ENCODE data around the gene ARPC1B.
"Not testable (repeated sequence)": the region's sequence is repeated elsewhere in the genome, so short reads cannot be mapped to it uniquely, and the experiment has no call there.

The ARPC1B gene

GRCh38 chr7:99374111-99375064, at the start of gene ARPC1B:
Gene ARPC1B, plus strand, starts transcription at chr7:99374730. Its CDS starts 10,985 bp downstream, at chr7:99385715.
- no peak for FAIRE-seq

GRCh38 chr7:99325001-99325493, 49.5 kb upstream of the ARPC1B start:
- FAIRE-seq = no peak

DNA sequence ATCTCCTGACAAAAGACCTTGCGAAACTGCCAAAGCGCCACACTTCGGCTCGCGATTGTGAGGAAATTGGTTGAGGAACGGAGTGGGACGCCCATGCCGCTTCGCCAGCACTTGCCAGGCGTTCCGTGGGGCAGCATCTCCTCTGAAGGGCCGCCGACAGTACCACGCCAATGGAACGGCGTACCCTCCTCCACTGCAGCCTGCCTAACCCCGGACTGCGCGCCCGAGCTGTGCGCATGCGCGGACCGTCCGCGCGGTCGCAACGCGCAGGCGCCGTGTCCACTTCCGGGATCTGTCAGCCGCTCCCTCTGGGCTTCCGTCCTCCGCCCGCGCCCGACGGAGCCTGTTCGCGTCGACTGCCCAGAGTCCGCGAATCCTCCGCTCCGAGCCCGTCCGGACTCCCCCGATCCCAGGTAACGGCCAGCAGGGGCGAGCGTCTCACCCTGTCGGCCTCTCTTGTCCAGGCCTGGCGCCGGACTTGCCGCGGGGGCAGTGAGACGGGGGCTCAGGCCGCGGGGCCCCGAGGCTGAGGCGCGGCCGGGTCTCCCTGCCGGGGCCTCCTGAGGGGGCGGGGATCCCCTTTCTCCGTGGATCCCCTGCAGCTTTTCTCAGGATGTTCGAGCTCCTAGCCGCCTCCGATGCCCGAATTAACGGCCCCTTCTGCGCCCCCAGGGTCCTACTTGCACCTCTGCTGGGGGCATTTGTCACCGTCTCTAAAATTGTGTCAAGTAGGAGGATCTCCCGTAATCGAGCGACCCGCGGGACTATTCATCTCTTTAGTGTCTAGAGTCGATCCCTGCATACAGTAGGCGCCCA, 48.7 kb upstream of the ARPC1B start, which contains the start of gene ARPC1A:
Gene ARPC1A, plus strand, starts transcription at position 307 of the 816 bp plus-strand sequence. CDS start 7,456 bp downstream, outside the sequence.
- FAIRE-seq = no peak

GRCh38 chr7:99326408-99326782, 48.1 kb upstream of the ARPC1B start:
- no peak for FAIRE-seq

- FAIRE-seq = not testable (repeated sequence)
Measured at GRCh38 chr7:99330314-99330961, 44.1 kb upstream of the ARPC1B start.

- no peak for FAIRE-seq
Measured at GRCh38 chr7:99331002-99331401, 43.5 kb upstream of the ARPC1B start.

GRCh38 chr7:99339595-99339994, 34.9 kb upstream of the ARPC1B start:
- FAIRE-seq = no peak

- no peak for FAIRE-seq
Measured at GRCh38 chr7:99340659-99341058, 33.9 kb upstream of the ARPC1B start.

GRCh38 chr7:99344061-99344647, 30.4 kb upstream of the ARPC1B start:
- FAIRE-seq = no peak

DNA sequence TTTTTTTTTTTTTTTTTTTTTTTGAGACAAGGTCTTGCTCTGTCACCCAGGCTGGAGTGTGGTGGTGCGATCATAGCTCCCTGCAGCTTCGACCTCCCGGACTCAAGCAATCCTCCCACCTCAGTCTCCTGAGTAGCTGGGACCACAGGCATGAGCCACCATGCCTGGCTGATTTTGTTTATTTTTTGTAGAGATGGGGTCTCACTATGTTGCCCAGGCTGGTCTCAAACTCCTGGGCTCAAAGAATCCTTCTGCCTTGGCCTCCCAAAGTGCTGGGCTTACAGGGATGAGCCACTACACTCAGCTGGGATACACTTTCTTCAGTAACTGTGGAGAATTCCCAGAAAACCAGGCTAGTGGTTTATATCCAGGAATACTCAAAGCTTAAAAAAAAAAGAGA, 23.9 kb upstream of the ARPC1B start:
- FAIRE-seq = not testable (repeated sequence)

DNA sequence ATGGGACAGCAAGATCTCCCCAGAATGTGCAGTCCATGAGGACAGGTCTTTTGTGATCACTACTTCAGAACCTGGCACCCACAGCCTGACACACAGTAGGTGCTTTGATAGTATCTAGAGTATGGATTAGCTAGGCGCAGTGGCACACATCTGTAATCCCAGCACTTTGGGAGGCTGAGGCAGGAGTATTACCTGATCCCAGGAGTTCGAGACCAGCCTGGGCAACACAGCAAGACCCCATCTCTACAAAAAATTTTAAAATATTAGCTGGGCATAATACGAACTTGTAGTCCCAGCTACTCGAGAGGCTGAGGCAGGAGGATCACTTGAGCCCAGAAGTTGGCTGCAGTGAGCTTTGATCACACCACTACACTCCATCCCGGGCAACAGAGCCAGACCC, 22.3 kb upstream of the ARPC1B start:
- no peak for FAIRE-seq

DNA sequence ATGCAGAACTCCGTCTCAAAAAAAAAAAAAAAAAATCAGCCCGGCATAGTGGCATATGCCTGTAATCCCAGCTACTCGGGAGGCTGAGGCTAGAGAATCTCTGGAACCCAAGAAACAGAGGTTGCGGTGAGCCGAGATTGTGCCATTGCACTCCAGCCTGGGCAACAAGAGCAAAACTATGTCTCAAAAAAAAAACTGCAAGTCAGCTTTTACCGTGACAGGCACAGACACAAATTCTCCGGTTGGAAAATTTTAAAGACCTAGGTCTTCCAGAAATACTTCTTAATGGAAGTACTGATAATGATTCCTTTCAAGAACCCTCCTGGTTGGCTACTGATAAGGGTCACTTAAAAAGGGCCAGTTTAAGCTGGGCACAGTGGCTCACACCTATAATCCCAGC, 19.4 kb upstream of the ARPC1B start:
- FAIRE-seq = no peak

DNA sequence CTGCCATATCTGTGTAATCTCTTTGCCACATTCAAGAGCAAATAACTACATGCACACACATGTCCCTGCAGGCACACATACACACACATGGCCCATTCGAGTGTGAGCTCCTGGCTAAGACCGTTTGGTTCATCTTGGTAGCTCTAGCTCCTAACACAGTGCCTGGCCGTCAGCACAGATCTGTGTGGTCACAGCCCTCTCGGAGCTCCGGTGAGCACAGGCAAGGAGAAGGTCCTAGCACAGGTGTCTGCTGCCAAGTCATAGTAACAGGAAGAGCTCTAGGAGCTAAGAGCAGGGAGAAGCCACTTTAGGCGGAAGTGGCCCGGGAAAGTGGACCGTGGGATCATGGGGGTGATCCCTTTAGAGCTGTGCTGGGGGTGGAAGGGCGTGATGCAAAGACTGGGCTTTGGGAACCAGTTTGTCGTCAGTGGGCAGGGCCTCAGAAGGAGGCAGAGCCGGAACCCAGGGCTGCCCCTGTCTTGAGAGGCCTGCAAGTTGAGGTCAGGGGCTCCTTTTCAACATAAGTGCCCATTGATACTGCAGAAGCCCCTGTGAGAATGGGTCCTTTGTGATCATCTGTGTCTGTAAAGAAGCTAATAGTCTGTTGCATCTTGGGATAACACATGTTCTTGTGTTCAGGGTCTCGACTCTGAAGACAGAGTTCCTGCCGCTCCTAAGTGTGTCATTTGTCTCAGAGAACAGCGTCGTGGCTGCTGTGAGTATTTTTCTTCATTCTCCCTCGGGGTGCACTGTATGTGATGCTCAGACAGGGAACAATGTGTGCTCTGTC, 16.6 kb upstream of the ARPC1B start:
- no peak for FAIRE-seq

DNA sequence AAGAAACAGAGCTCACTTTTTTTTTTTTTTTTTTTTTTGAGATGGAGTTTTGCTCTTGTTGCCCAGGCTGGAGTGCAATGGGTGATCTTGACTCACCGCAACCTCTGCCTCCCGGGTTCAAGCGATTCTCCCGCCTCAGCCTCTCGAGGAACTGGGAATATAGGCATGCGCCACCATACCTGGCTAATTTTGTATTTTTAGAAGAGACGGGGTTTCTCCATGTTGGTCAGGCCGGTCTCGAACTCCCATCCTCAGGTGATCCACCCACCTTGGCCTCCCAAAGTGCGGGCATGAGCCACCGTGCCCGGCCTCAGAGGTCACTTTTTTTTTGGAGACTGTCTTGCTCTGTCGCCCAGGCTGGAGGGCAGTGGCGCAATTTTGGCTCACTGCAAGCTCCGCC, 16.0 kb upstream of the ARPC1B start:
- FAIRE-seq = not testable (repeated sequence)

DNA sequence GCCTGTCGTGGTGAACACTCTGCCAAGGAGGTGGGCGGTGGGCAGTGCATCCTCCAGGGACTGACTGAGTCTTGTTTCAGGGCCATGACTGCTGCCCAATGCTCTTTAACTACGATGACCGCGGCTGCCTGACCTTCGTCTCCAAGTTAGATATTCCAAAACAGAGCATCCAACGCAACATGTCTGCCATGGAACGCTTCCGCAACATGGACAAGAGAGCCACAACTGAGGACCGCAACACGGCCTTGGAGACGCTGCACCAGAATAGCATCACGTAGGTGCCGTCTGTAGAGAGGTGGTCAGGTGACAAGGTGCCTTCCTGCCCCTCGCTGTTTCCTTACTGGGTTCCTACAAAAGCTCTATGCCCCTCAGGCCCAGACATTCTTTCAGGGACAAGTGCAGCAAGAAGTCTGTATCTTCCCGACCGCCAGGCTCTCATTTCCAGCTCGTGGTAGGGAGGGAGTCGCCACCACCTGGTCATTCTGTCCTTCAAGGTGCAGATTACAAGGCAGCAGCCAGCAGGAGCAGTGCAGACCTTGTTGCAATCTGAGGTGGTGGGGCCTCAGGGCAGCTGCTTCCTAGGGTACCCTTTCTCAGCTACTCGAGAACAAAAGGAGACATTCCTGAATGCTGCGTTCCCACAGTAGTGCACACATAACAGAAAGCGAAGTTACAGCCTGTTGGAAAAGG, 14.9 kb upstream of the ARPC1B start:
- FAIRE-seq = no peak

- no peak for FAIRE-seq
Measured at GRCh38 chr7:99362801-99363200, 11.7 kb upstream of the ARPC1B start.

DNA sequence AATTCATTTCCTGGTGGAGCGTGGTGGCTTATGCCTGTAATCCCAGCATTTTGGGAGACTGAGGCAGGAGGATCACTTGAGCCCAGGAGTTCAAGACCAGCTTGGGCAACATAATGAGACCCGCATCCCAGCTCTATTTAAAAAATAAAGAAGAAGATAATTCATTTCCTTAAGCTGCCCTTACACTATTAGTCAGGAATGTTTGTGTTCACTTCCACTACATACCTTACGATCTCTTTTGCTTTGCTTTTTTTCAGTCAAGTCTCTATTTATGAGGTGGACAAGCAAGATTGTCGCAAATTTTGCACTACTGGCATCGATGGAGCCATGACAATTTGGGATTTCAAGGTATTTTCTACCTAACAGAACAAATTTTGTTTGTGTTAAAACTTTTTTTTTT, 11.2 kb upstream of the ARPC1B start:
- FAIRE-seq = no peak

GRCh38 chr7:99365318-99366141, 9.0 kb upstream of the ARPC1B start:
- FAIRE-seq = no peak

- no peak for FAIRE-seq
Measured at GRCh38 chr7:99366646-99367045, 7.9 kb upstream of the ARPC1B start.

DNA sequence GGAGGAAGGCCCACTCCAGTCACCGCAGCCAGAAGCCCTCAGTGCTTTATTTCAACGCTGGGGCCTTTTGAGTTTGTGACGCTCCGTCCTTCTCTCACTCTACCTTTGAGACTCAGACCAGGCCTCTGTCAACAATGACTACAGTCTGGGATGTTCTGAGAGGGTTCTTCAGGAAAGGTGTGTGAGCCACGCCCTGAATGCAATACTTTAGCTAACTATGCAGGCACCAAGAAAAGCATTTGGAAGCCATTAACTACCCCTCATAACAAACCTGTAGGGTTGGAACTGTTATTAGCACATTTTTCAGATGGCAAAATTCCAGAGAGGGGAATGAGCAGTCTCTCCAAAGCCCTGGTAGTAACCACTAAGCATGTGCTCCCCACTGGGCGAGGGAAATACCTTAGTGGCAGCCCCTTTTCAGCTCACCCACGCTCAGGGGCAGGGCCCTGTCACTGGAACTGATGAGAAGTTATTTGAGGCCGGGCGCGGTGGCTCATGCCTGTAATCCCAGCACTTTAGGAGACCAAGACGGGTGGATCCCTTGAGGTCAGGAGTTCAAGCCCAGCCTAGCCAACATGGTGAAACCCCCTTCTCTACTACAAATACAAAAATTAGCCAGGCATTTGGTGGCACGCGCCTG, 5.7 kb upstream of the ARPC1B start:
- no peak for FAIRE-seq
